ENCODE data around the gene TMEM184C. TPM values are rescaled to one million over a fixed set of nuclear protein-coding genes. Genes with fewer than 3 reads are reported as not detected.
A peak's percentile ranks its signal among the peaks of the same experiment; 100 is the strongest.

The TMEM184C gene
- total RNA-seq, 2 donors from 2014 or later: 23.2 to 30.2 TPM

- Histone ChIP-seq H3K4me1 (ENCODE audit: control insufficient read depth in 1 of 2, low read depth in 2 of 2) (no peaks in the 10 kb centered on the region), H3K9me3 (no peaks in the 10 kb centered on the region), H3K36me3 (no peaks in the 10 kb centered on the region), H3K27ac (no peak overlapping the region), H3K4me3 (no peak overlapping the region), H3K27me3 (replicated peaks; ENCODE audit: insufficient read depth) (no peaks in the 10 kb centered on the region)
- no peak for TF ChIP-seq CTCF (IDR thresholded peaks at IDR 0.05)
- DNase-seq (ENCODE audit: low spot score): no peak
- ATAC-seq (ENCODE audit: insufficient number of reproducible peaks, low FRiP score, low read depth): no peak
Observed at GRCh38 chr4:147691820-147692219, 74.6 kb downstream of the TMEM184C start.

DNA sequence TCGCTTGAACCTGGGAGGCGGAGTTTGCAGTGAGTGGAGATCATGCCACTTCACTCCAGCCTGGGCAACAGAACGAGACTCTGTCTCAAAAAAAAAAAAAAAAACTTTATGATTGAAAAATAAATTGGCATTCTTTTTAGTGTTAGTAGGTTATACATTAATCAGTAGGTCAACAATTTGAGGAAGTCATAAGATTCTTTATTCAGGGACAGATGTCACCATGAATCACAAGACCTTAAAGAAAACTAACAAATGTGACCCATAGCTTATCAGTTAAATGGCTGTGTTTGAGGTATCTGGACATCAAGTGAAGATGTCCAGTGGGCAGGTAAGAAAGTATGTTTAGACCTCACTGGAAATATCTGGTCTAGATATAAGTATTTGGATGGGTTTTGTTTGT, 76.0 kb downstream of the TMEM184C start:
- H3K4me1 ChIP-seq (ENCODE audit: control insufficient read depth in 1 of 2, low read depth in 2 of 2): no peaks in the 10 kb centered on the region
- no peaks in the 10 kb centered on the region for H3K36me3 ChIP-seq
- DNase-seq (ENCODE audit: low spot score) (no peak), ATAC-seq (ENCODE audit: insufficient number of reproducible peaks, low FRiP score, low read depth) (no peak)
- H3K27ac ChIP-seq: no peak overlapping the region
- H3K4me3 ChIP-seq: no peak overlapping the region
- no peak for TF ChIP-seq CTCF (IDR thresholded peaks at IDR 0.05)
- no peaks in the 10 kb centered on the region for H3K27me3 ChIP-seq (replicated peaks; ENCODE audit: insufficient read depth)
- no peaks in the 10 kb centered on the region for H3K9me3 ChIP-seq

DNA sequence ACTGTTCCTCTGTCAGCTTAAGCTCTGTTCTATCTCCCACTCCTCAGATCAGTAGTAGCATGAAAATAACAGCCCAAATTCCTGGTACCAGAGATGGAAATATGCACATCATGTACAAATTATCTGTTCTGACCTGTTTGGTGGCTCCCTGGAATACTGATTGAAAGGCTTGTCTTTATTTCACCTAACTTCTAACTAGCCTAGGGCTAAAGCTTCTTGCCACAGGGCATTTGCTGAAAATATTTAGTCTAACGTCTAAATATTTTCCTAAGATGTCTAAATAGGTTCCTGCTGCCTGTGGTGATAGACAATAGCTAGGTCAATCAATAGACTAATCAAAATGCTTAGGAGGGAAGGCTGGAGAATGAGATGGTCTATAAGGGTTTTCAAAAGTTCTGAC, 79.7 kb downstream of the TMEM184C start:
- ATAC-seq (ENCODE audit: insufficient number of reproducible peaks, low FRiP score, low read depth): no peak
- no peak for DNase-seq (ENCODE audit: low spot score)
- no peaks in the 10 kb centered on the region for H3K4me1 ChIP-seq (ENCODE audit: control insufficient read depth in 1 of 2, low read depth in 2 of 2)
- H3K36me3 ChIP-seq: no peaks in the 10 kb centered on the region
- H3K9me3 ChIP-seq: peaks cover 5% of the 10 kb centered on the region
- no peak overlapping the region for H3K27ac ChIP-seq
- no peak for TF ChIP-seq CTCF (IDR thresholded peaks at IDR 0.05)
- no peak overlapping the region for H3K4me3 ChIP-seq
- no peaks in the 10 kb centered on the region for H3K27me3 ChIP-seq (replicated peaks; ENCODE audit: insufficient read depth)

GRCh38 chr4:147704846-147705245, 87.6 kb downstream of the TMEM184C start:
- H3K4me3 ChIP-seq: no peak overlapping the region
- no peak for DNase-seq (ENCODE audit: low spot score)
- ATAC-seq (ENCODE audit: insufficient number of reproducible peaks, low FRiP score, low read depth): no peak
- H3K4me1 ChIP-seq (ENCODE audit: control insufficient read depth in 1 of 2, low read depth in 2 of 2): peaks cover 0 to 3% of the 10 kb centered on the region in 2 donors
- H3K27me3 ChIP-seq (replicated peaks; ENCODE audit: insufficient read depth): no peaks in the 10 kb centered on the region
- H3K9me3 ChIP-seq: peaks cover 5% of the 10 kb centered on the region
- no peak for TF ChIP-seq CTCF (IDR thresholded peaks at IDR 0.05)
- no peaks in the 10 kb centered on the region for H3K36me3 ChIP-seq
- no peak overlapping the region for H3K27ac ChIP-seq

DNA sequence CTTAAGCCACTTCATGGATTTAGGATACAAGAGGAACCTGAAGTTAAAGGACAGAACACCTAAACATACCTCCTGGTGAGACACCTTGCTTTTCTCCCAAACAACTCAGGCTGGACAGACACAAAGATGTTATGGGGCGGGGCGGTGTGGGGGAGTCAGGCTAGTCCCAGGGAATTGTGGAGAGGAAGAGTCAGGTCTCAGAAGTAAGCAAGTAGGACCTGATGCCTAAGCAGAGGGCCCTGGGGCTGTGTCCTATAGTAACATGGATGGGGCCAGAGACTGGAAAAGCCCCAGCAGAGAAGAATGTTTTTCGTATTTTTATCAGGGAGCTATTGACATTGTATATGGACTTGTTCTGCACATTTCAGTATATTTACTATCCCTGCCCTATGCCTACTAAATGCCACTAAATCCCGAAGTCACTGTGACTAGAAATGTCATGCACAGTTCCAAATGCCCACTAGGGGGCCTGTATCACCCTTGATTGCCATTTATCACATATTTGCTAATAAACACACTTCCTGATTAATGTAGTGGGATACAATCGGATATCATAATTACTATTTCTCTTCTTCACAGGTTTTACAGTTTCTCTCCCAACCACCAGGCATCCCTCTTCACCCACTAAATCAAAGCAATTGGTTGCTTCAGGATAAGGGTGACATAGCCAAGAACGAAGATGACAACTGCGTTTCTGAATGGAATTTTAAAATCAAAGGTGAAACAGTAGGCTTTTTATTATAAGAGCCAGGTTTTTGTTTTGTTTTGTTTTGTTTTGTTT, 90.9 kb downstream of the TMEM184C start:
- peak; percentile 28 for ATAC-seq (ENCODE audit: insufficient number of reproducible peaks, low FRiP score, low read depth)
- no peaks in the 10 kb centered on the region for H3K27me3 ChIP-seq (replicated peaks; ENCODE audit: insufficient read depth)
- H3K36me3 ChIP-seq: no peaks in the 10 kb centered on the region
- no peak overlapping the region for H3K27ac ChIP-seq
- peak overlapping the region; percentile 36 for H3K4me3 ChIP-seq
- H3K4me1 ChIP-seq (ENCODE audit: control insufficient read depth in 1 of 2, low read depth in 2 of 2): peaks cover 0 to 3% of the 10 kb centered on the region in 2 donors
- peak; percentile 88 for TF ChIP-seq CTCF (IDR thresholded peaks at IDR 0.05)
- no peaks in the 10 kb centered on the region for H3K9me3 ChIP-seq
- no peak for DNase-seq (ENCODE audit: low spot score)
